GM13976 (cell line): Measurements from ENCODE around the gene FOXP1.

Experiments
- DNase-seq: peaks from one replicate; pipeline ENCODE4 v3.0.0; 2012; ENCODE audit warnings: low spot score
- CTCF ChIP-seq: IDR thresholded peaks from 2 replicates; pipeline ENCODE4 v1.5.1; 2012; ENCODE audit warnings: borderline replicate concordance, mild to moderate bottlenecking; ENCODE audit not compliant: insufficient read depth; ENCODE audit errors: extremely low read depth, missing control alignments, control extremely low read depth
- in situ Hi-C: fragments of 300-500 bp; cut with MboI; formaldehyde crosslinking; loops from one replicate; pipeline ENCODE4 v1.12.0; 2022; ENCODE audit warnings: low sequenced_read_pairs, mixed read lengths, inconsistent platforms; ENCODE audit not compliant: unreplicated experiment

FOXP1 gene

DNA sequence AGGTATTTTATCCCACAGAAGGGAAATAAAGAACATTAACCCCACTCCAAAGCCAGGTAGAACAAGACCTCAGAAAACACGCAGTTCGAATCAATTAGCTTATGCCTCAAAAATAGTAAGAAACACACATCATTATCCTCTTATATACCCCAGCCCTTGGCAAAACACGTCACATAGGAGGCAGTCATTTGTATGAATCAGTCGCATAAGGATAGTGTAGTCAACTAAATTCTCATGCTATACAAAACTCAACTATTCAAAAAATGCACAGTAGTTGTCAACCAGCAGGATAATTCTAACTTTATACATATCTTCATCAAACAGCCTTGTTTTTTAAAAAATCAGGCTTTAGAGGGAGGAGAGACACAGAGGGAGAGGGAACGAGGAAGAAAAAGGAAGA is 298.4 kb downstream of the FOXP1 start:
- no peak for TF ChIP-seq CTCF
- DNase-seq, result no peak
- in situ Hi-C loops, result no loop called here

GRCh38 chr3:71282976-71283375 is 300.6 kb downstream of the FOXP1 start:
- no peak for DNase-seq
- in situ Hi-C loops, result no loop called here
- TF ChIP-seq CTCF, result no peak

DNA sequence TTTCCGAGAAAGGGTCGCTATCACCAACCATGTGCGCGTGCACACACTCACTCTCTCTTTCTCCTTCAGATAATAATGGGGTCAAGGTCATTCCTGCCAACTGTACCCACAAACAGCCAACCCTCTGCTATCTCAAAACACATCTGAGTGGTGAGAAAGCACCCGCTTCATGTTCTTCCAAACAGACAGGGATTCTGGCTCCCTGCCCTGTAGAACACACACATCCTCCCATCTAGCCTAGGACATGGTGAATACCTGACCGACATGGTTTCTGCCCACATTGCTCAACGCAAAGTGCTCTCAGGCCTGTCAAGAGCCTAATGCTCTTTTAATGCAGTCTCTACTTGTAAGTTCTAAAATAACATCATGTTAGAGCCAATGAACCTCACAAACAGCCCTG is 302.2 kb downstream of the FOXP1 start:
- TF ChIP-seq CTCF, result no peak
- in situ Hi-C loops, result no loop called here
- no peak for DNase-seq

DNA sequence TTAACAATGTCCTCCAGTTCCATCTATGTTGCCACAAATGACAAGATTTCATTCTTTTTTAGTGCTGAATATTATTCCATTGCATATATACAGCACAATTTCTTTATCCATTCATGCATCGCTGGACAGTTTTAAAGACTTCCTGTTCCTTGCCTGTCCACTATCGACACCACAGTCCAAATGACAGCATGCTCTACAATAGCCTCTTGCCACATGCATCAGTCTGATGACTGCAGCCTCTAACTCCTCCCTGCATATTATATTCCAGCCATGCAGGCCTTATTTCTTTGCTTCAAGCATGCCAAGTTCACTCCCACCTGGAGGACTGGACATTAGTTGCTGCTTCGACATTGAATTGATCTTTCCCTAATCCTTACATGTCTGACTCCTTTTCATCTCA is 306.2 kb downstream of the FOXP1 start:
- in situ Hi-C loops, result no loop called here
- no peak for DNase-seq
- no peak for TF ChIP-seq CTCF

DNA sequence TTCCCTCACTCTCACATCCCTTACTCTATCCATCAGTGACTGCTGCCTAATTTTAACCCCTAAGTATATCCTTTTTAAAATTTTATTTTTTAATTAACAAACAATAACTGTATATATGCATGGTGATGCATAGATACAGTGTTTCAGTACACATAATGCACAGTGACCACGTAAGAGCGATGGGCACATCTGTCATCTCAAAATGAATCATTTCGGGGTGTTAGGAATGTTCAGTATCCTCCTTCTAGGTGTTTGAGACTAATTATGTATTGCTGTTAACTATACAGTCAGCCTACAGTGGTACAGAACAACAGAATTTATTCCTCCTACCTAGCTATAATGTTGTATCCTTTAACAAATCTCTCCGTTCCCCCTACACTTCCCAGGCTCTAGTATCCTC is 307.0 kb downstream of the FOXP1 start:
- in situ Hi-C loops, result no loop called here
- TF ChIP-seq CTCF, result no peak
- DNase-seq, result no peak

GRCh38 chr3:71273453-71273852 is 310.1 kb downstream of the FOXP1 start:
- in situ Hi-C loops, result no loop called here
- no peak for DNase-seq

More at GRCh38 chr3:71273453-71273852, 310.1 kb downstream of the FOXP1 start:
- no peak for TF ChIP-seq CTCF
